IMR-90 (cell line): ENCODE results near the gene MPG. TPM values are rescaled to one million over a fixed set of nuclear protein-coding genes. Genes with fewer than 3 reads are reported as not detected.

Experiments
- ATAC-seq: fragments of 200-7000 bp; cut with Tn5 transposase; 2 replicates; pipeline ENCODE4 v1.9.1; 2020; ENCODE audit warnings: low read depth, mild to moderate bottlenecking, moderate library complexity
- BruUV-seq: library from RNA; stranded (reverse); fragments of 400-500 nt; replicated peaks from 2 replicates; lab custom pipeline; 2021; lab: Mats Ljungman, UMichigan
- CTCF ChIA-PET: fragments of 300-600 bp; formaldehyde crosslinking; extraction: SDS; loops from one replicate; lab custom pipeline; 2021; ENCODE audit warnings: antibody characterized with exemption; lab: Yijun Ruan, JAX
- POLR2A ChIA-PET: fragments of 300-600 bp; sonication (Branson Sonifier 250); formaldehyde crosslinking; loops from one replicate; lab custom pipeline; 2022; ENCODE audit warnings: antibody characterized with exemption; ENCODE audit not compliant: unreplicated experiment; lab: Charles Lee
- DNase-seq: peaks from one replicate; pipeline ENCODE4 v3.0.0; 2013
- H2AFZ ChIP-seq: replicated peaks from 2 replicates; pipeline ENCODE3; 2013; ENCODE audit warnings: low read length, mild to moderate bottlenecking; ENCODE audit not compliant: poor library complexity
- H2AK5ac ChIP-seq: 2 replicates; pipeline ENCODE4 v1.6.1; 2013; ENCODE audit warnings: low read depth, low read length, inconsistent platforms
- H2AK9ac ChIP-seq: replicated peaks from 2 replicates; pipeline ENCODE3; 2013; ENCODE audit warnings: mild to moderate bottlenecking, low read depth, low read length, moderate library complexity; ENCODE audit not compliant: poor library complexity
- H2BK120ac ChIP-seq: 2 replicates; pipeline ENCODE4 v1.6.1; 2013; ENCODE audit warnings: low read depth, low read length, inconsistent platforms
- H2BK15ac ChIP-seq: 3 replicates; pipeline ENCODE4 v1.6.1; 2013; ENCODE audit warnings: low read depth, low read length, inconsistent platforms
- H2BK20ac ChIP-seq: 2 replicates; pipeline ENCODE4 v1.6.1; 2013; ENCODE audit warnings: low read depth, mild to moderate bottlenecking, inconsistent platforms, low read length, moderate library complexity
- H2BK5ac ChIP-seq: 2 replicates; pipeline ENCODE4 v1.6.1; 2013; ENCODE audit warnings: mild to moderate bottlenecking, low read depth, low read length, inconsistent platforms; ENCODE audit not compliant: poor library complexity, severe bottlenecking
- H3K14ac ChIP-seq: replicated peaks from 2 replicates; pipeline ENCODE4 v1.6.1; 2013; ENCODE audit warnings: low read depth, low read length, inconsistent platforms
- H3K18ac ChIP-seq: 2 replicates; pipeline ENCODE4 v1.6.1; 2013; ENCODE audit warnings: low read depth, low read length, control low read depth
- H3K23ac ChIP-seq: 2 replicates; pipeline ENCODE4 v1.6.1; 2013; ENCODE audit warnings: low read depth, low read length, inconsistent platforms
- H3K27ac ChIP-seq: 2 replicates; pipeline ENCODE4 v1.5.1; 2013; ENCODE audit warnings: mild to moderate bottlenecking, control low read depth, low read length; ENCODE audit not compliant: insufficient read depth
- H3K27me3 ChIP-seq: 2 replicates; pipeline ENCODE4 v1.6.1; 2013; ENCODE audit warnings: low read length; ENCODE audit not compliant: control insufficient read depth, insufficient read depth
- H3K36me3 ChIP-seq: 2 replicates; pipeline ENCODE4 v1.6.1; 2013; ENCODE audit warnings: low read length, mixed read lengths; ENCODE audit not compliant: control insufficient read depth, insufficient read depth
- H3K4ac ChIP-seq: 2 replicates; pipeline ENCODE4 v1.6.1; 2013; ENCODE audit warnings: low read depth, low read length, inconsistent platforms
- H3K4me1 ChIP-seq: 2 replicates; pipeline ENCODE4 v1.6.1; 2013; ENCODE audit warnings: low read length, mixed read lengths; ENCODE audit not compliant: control insufficient read depth, insufficient read depth
- H3K4me2 ChIP-seq: 2 replicates; pipeline ENCODE4 v1.6.1; 2013; ENCODE audit warnings: low read depth, mild to moderate bottlenecking, control low read depth, low read length, moderate library complexity
- H3K4me3 ChIP-seq: 2 replicates; pipeline ENCODE4 v1.5.1; 2013; ENCODE audit warnings: low read depth, mild to moderate bottlenecking, control low read depth, low read length, moderate library complexity; ENCODE audit not compliant: insufficient read depth
- H3K56ac ChIP-seq: 2 replicates; pipeline ENCODE4 v1.6.1; 2013; ENCODE audit warnings: low read length, inconsistent platforms; ENCODE audit not compliant: insufficient read depth; ENCODE audit errors: extremely low read depth
- H3K79me1 ChIP-seq, 2 experiments: 2 replicates each; pipeline ENCODE4 v1.6.1; 2013; ENCODE audit warnings: low read length in 2 of 2, inconsistent platforms in 1 of 2, low read depth in 1 of 2
- H3K9ac ChIP-seq: 2 replicates; pipeline ENCODE4 v1.6.1; 2013; ENCODE audit warnings: low read depth, low read length, control low read depth
- H3K9me1 ChIP-seq: 2 replicates; pipeline ENCODE4 v1.6.1; 2013; ENCODE audit warnings: low read length, inconsistent platforms; ENCODE audit not compliant: insufficient read depth
- H3K9me3 ChIP-seq: 2 replicates; pipeline ENCODE4 v1.6.1; 2013; ENCODE audit warnings: low read length; ENCODE audit not compliant: control insufficient read depth, insufficient read depth
- H4K20me1 ChIP-seq: 2 replicates; pipeline ENCODE4 v1.6.1; 2013; ENCODE audit warnings: low read length, inconsistent platforms; ENCODE audit not compliant: insufficient read depth
- H4K5ac ChIP-seq: 2 replicates; pipeline ENCODE4 v1.6.1; 2013; ENCODE audit warnings: mild to moderate bottlenecking, low read depth, low read length, control low read depth
- H4K8ac ChIP-seq, 2 experiments: 2 replicates each; pipeline ENCODE4 v1.6.1; 2013; ENCODE audit warnings: low read depth in 2 of 2, low read length in 2 of 2, control low read depth in 1 of 2, inconsistent platforms in 1 of 2
- H4K91ac ChIP-seq: 2 replicates; pipeline ENCODE4 v1.6.1; 2013; ENCODE audit warnings: low read depth, low read length, inconsistent platforms; ENCODE audit not compliant: insufficient read depth
- BHLHE40 ChIP-seq: fragments of 150-350 bp; IDR thresholded peaks from 2 replicates; pipeline ENCODE4 v1.6.1; 2016; ENCODE audit warnings: mild to moderate bottlenecking, low read depth, low read length
- CEBPB ChIP-seq: IDR thresholded peaks from 2 replicates; pipeline ENCODE4 v1.6.1; 2012; ENCODE audit warnings: low read depth, low read length, improper control_type of control experiment
- CTCF ChIP-seq: conservative IDR thresholded peaks from 2 replicates; pipeline ENCODE4 v1.5.1; 2012; ENCODE audit warnings: mild to moderate bottlenecking, low read depth, low read length, improper control_type of control experiment
- ELK1 ChIP-seq: fragments of 150-350 bp; IDR thresholded peaks from 2 replicates; pipeline ENCODE4 v1.6.1; 2016; ENCODE audit warnings: low read depth, mild to moderate bottlenecking, low read length, moderate library complexity, borderline replicate concordance
- FOS ChIP-seq: fragments of 150-350 bp; IDR thresholded peaks from 2 replicates; pipeline ENCODE4 v1.6.1; 2016; ENCODE audit warnings: low read depth, low read length
- MAFK ChIP-seq: IDR thresholded peaks from 2 replicates; pipeline ENCODE4 v1.6.1; 2012; ENCODE audit warnings: low read depth, low read length, improper control_type of control experiment
- MAZ ChIP-seq: IDR thresholded peaks from 2 replicates; pipeline ENCODE4 v1.6.1; 2012; ENCODE audit warnings: low read depth, mild to moderate bottlenecking, low read length, improper control_type of control experiment, moderate library complexity, borderline replicate concordance
- MXI1 ChIP-seq: IDR thresholded peaks from 2 replicates; pipeline ENCODE4 v1.6.1; 2012; ENCODE audit warnings: low read depth, mild to moderate bottlenecking, low read length, moderate library complexity, borderline replicate concordance
- NFE2L2 ChIP-seq: fragments of 150-350 bp; IDR thresholded peaks from 2 replicates; pipeline ENCODE4 v1.6.1; 2016; ENCODE audit warnings: low read depth, mild to moderate bottlenecking, low read length
- POLR2A ChIP-seq: IDR thresholded peaks from 2 replicates; pipeline ENCODE4 v1.6.1; 2012; ENCODE audit warnings: mild to moderate bottlenecking, low read depth, low read length
- RAD21 ChIP-seq: IDR thresholded peaks from 2 replicates; pipeline ENCODE4 v1.6.1; 2012; ENCODE audit warnings: low read length, improper control_type of control experiment
- RFX5 ChIP-seq: IDR thresholded peaks from 2 replicates; pipeline ENCODE4 v1.8.0; 2012; ENCODE audit warnings: low read depth, mild to moderate bottlenecking, low read length, moderate library complexity
- SMC3 ChIP-seq: fragments of 150-350 bp; IDR thresholded peaks from 2 replicates; pipeline ENCODE4 v1.6.1; 2016; ENCODE audit warnings: low read depth, mild to moderate bottlenecking, antibody characterized with exemption, low read length, moderate library complexity
- USF2 ChIP-seq: fragments of 150-350 bp; IDR thresholded peaks from 2 replicates; pipeline ENCODE4 v1.6.1; 2017; ENCODE audit warnings: mild to moderate bottlenecking, antibody characterized with exemption, low read length, low read depth
- WGBS, 2 experiments: methylation state at CpG; one replicate each; pipeline versions ENCODE4 v1.1.5 to v1.1.7; 2013; ENCODE audit warnings: missing lambda C conversion rate in 2 of 2; ENCODE audit not compliant: insufficient read length in 1 of 2; ENCODE audit errors: extremely low coverage in 2 of 2; 5-methylcytosine and 5-hydroxymethylcytosine counted together
- dilution Hi-C: fragments of 300-500 bp; cut with HindIII; formaldehyde crosslinking; loops from one replicate; pipeline ENCODE4 v1.14.3; 2018; ENCODE audit warnings: low sequenced_read_pairs; ENCODE audit not compliant: unreplicated experiment
- in situ Hi-C: fragments of 300-500 bp; cut with MboI; formaldehyde crosslinking; loops from 3 replicates; pipeline ENCODE4 v1.14.3; 2019; ENCODE audit warnings: low sequenced_read_pairs, inconsistent platforms, mixed read lengths
- intact Hi-C: fragments of 100-400 bp; cut with micrococcal nuclease; formaldehyde crosslinking; loops from 2 replicates; pipeline ENCODE4 v1.10.0; 2022
- polyA plus RNA-seq, 3 experiments: library from polyadenylated mRNA; depleted of rRNA; stranded (reverse); fragments of >200 nt; gene quantifications; 2 replicates each; pipeline ENCODE4 v1.2.3, GENCODE V29; 2012; ENCODE audit warnings: low replicate concordance in 1 of 3
- total RNA-seq: library from RNA; depleted of rRNA; stranded (reverse); fragments of >200 nt; gene quantifications from 2 replicates; pipeline ENCODE4 v1.2.3, GENCODE V29; 2012

Gene MPG
- total and polyA plus RNA-seq, 2 of the 4 experiments (the other 2 are of a cell fraction) = 66.7 to 135 TPM

- no peak overlapping the region for H3K4me2 ChIP-seq
- H3K23ac ChIP-seq = no peak overlapping the region
- BruUV-seq = no TSS peak
- H4K5ac ChIP-seq = no peak overlapping the region
- H2BK5ac ChIP-seq = no peak overlapping the region
- no peaks in the 10 kb centered on the region for H3K27me3 ChIP-seq
- H3K14ac ChIP-seq = no peak overlapping the region
- H3K9me3 ChIP-seq = no peaks in the 10 kb centered on the region
- dilution Hi-C loops (no loop called here), intact Hi-C loops (no loop called here), in situ Hi-C loops (no loop called here)
- H3K27ac ChIP-seq = no peak overlapping the region
- CTCF ChIA-PET = interaction anchor here (1.0 to 1.1 kb wide), 2 partner anchors 33 to 35 kb away, joined by 3 to 5 read pairs; no protein-coding TSS in a partner anchor
- no peak overlapping the region for H4K91ac ChIP-seq
- peaks cover 77% of the 10 kb centered on the region for H3K36me3 ChIP-seq
- POLR2A ChIA-PET = no interaction called here
- no peak overlapping the region for H3K56ac ChIP-seq
- no peak overlapping the region for H2AK9ac ChIP-seq
- H3K79me1 ChIP-seq = peaks cover 19 to 62% of the 10 kb centered on the region in 2 experiments
- peaks cover 9% of the 10 kb centered on the region; the same call in 1 of the 2 replicates for H3K4me1 ChIP-seq
- peaks cover 67% of the 10 kb centered on the region for H4K20me1 ChIP-seq
- no peak overlapping the region for H3K4me3 ChIP-seq
- no peak for DNase-seq
- 94% methylated on average over 13 of the region's 32 CpGs; no CpG with 5 or more reads in 1 of the 2 experiments for WGBS, 2 experiments
- H3K18ac ChIP-seq = no peak overlapping the region
- H2AFZ ChIP-seq = no peak overlapping the region
- H2BK20ac ChIP-seq = no peak overlapping the region
- TF ChIP-seq MAZ (no peak), SMC3 (no peak), CEBPB (no peak), USF2 (no peak), ELK1 (no peak), POLR2A (no peak), RAD21 (no peak), NFE2L2 (no peak), FOS (no peak), CTCF (no peak), MXI1 (no peak), BHLHE40 (no peak), MAFK (no peak), RFX5 (no peak)
- no peak overlapping the region for H2AK5ac ChIP-seq
- no peak overlapping the region for H4K8ac ChIP-seq
- no peak for ATAC-seq
- no peak overlapping the region for H2BK15ac ChIP-seq
- no peaks in the 10 kb centered on the region for H3K9me1 ChIP-seq
- no peak overlapping the region for H2BK120ac ChIP-seq
- no peak overlapping the region for H3K4ac ChIP-seq
- H3K9ac ChIP-seq = no peak overlapping the region
These were observed 16.1 kb upstream of the MPG start for GRCh38 chr16:61879-62281.
